ENCODE measurements around the gene NPAS3. TPM values are rescaled to one million over a fixed set of nuclear protein-coding genes. Genes with fewer than 3 reads are reported as not detected.

Gene NPAS3
- polyA plus RNA-seq, 2 of the 4 experiments (the other 2 are of a cell fraction), result not detected

DNA sequence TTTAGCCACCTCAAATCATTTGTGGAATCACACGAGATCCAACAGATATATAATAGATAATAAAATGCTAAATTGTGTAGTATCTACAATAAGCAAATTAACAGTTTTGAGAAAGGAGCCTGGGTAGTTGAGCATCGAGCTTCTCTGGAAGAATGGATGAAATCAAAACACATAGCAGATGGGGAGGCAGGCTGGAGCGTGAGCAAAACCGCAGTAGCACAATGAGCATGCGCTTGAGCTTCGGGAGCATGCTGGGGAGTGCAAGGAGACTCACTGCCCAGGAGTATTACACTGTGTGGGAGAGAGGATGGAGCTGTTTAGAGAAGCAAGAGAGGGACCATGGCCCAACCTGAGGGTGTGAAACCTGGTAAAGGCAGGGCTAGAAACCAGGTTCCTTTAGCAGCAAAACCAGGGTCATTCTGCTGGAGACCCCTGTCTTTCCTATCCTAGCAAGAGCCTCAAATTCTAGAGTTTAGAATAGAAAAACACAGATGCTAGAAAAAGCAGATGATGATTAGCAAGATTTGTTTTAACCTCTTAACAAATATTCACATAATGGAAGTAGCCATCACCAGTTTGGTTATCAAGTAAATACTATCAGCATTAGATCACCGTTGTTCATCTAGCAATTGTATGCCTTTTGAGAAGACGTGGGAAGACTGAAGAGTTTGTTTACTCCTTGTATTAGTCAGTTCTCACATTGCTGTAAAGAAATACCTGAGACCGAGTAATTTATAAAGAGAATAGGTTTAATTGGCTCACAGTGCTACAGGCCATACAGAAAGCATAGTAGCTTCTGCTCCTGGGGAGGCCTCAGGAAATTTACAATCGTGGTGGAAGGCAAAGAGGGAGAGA is 527.4 kb downstream of the NPAS3 start:
- ATAC-seq, result no peak
- no peaks in the 10 kb centered on the region for H3K4me1 ChIP-seq
- H3K27ac ChIP-seq, result no peak overlapping the region
- DNase-seq (ENCODE audit: low read depth in 1 of 2, low spot score in 1 of 2), result no peak
- POLR2A ChIA-PET, result no interaction called here
- H3K9me3 ChIP-seq, result no peaks in the 10 kb centered on the region; the same call in 2 of the 3 replicates
- H3K4me3 ChIP-seq, result no peak overlapping the region
- 17% methylated on average over 10 of the region's 10 CpGs for WGBS (ENCODE audit: missing lambda C conversion rate)
- FAIRE-seq, result no peak
- no peak overlapping the region for H3K4me2 ChIP-seq
- CTCF ChIA-PET, result interaction anchor here (1.0 kb wide), 1 partner anchor 11 kb away, joined by 3 read pairs; no protein-coding TSS in a partner anchor
- no peak for TF ChIP-seq JUNB (IDR thresholded peaks at IDR 0.05)
- no peak for TF ChIP-seq CBX2 (IDR thresholded peaks at IDR 0.05; ENCODE audit: borderline replicate concordance, low read depth)
- TF ChIP-seq, protein P1, sequence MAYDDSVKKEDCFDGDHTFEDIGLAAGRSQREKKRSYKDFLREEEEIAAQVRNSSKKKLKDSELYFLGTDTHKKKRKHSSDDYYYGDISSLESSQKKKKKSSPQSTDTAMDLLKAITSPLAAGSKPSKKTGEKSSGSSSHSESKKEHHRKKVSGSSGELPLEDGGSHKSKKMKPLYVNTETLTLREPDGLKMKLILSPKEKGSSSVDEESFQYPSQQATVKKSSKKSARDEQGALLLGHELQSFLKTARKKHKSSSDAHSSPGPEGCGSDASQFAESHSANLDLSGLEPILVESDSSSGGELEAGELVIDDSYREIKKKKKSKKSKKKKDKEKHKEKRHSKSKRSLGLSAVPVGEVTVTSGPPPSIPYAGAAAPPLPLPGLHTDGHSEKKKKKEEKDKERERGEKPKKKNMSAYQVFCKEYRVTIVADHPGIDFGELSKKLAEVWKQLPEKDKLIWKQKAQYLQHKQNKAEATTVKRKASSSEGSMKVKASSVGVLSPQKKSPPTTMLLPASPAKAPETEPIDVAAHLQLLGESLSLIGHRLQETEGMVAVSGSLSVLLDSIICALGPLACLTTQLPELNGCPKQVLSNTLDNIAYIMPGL (CRISPR knock-in tag; IDR thresholded peaks at IDR 0.05; ENCODE audit: borderline replicate concordance), result no peak
- TF ChIP-seq FOSB (CRISPR knock-in tag; IDR thresholded peaks at IDR 0.05), result no peak

DNA sequence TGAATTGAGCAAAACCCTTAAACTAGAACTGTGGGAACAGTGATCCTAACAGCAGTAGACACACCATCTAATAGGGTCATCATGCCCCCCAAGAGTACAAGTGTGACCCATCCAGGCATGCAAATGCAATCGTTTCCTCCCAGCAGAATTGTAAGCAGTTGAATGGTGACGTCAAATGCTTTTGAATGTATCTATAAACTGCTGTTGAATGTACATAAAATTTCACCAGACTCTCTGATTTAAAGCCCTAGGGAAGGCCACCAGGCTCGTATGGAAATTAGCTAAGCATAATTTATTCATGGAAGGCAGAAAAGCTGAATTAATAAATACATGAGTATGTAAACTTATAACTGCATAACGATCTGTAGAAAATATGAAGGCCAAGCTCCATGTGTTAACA is 529.3 kb downstream of the NPAS3 start:
- H3K4me1 ChIP-seq, result no peaks in the 10 kb centered on the region
- DNase-seq (ENCODE audit: low read depth in 1 of 2, low spot score in 1 of 2) (no peak), ATAC-seq (no peak), FAIRE-seq (no peak)
- no peak overlapping the region for H3K4me2 ChIP-seq
- WGBS (ENCODE audit: missing lambda C conversion rate), result 18% methylated on average over 4 of the region's 4 CpGs
- ChIA-PET POLR2A (no interaction called here), CTCF (no interaction called here)
- no peak for TF ChIP-seq GATA3 (IDR thresholded peaks at IDR 0.05; ENCODE audit: borderline replicate concordance)
- no peak for TF ChIP-seq JUN (IDR thresholded peaks at IDR 0.05)
- TF ChIP-seq, protein P2, sequence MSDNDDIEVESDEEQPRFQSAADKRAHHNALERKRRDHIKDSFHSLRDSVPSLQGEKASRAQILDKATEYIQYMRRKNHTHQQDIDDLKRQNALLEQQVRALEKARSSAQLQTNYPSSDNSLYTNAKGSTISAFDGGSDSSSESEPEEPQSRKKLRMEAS (IDR thresholded peaks at IDR 0.05), result no peak
- no peak for TF ChIP-seq RNF2 (IDR thresholded peaks at IDR 0.05; ENCODE audit: borderline replicate concordance, low read depth)
- no peak for TF ChIP-seq MAFK (IDR thresholded peaks at IDR 0.05; ENCODE audit: partially characterized antibody)
- TF ChIP-seq BHLHE40 (IDR thresholded peaks at IDR 0.05; ENCODE audit: low read depth, low read length), result no peak
- TF ChIP-seq TFCP2L1 (CRISPR knock-in tag; IDR thresholded peaks at IDR 0.05), result no peak
- TF ChIP-seq HOXB5 (CRISPR knock-in tag; IDR thresholded peaks at IDR 0.05), result no peak
- TF ChIP-seq JUNB (IDR thresholded peaks at IDR 0.05), result no peak
- no peak for TF ChIP-seq CHD2 (IDR thresholded peaks at IDR 0.05; ENCODE audit: low read length, partially characterized antibody)
- no peak for TF ChIP-seq EP300 (IDR thresholded peaks at IDR 0.05)
- TF ChIP-seq, protein P3, sequence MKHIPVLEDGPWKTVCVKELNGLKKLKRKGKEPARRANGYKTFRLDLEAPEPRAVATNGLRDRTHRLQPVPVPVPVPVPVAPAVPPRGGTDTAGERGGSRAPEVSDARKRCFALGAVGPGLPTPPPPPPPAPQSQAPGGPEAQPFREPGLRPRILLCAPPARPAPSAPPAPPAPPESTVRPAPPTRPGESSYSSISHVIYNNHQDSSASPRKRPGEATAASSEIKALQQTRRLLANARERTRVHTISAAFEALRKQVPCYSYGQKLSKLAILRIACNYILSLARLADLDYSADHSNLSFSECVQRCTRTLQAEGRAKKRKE (CRISPR knock-in tag; IDR thresholded peaks at IDR 0.05; ENCODE audit: low read depth), result no peak
- TF ChIP-seq, protein P4, sequence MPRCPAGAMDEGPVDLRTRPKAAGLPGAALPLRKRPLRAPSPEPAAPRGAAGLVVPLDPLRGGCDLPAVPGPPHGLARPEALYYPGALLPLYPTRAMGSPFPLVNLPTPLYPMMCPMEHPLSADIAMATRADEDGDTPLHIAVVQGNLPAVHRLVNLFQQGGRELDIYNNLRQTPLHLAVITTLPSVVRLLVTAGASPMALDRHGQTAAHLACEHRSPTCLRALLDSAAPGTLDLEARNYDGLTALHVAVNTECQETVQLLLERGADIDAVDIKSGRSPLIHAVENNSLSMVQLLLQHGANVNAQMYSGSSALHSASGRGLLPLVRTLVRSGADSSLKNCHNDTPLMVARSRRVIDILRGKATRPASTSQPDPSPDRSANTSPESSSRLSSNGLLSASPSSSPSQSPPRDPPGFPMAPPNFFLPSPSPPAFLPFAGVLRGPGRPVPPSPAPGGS (IDR thresholded peaks at IDR 0.05), result no peak
- no peak for TF ChIP-seq CHD4 (IDR thresholded peaks at IDR 0.05; ENCODE audit: borderline replicate concordance)
- no peak overlapping the region for H3K4me3 ChIP-seq
- no peak overlapping the region for H3K27ac ChIP-seq
- no peaks in the 10 kb centered on the region for H3K9me3 ChIP-seq

DNA sequence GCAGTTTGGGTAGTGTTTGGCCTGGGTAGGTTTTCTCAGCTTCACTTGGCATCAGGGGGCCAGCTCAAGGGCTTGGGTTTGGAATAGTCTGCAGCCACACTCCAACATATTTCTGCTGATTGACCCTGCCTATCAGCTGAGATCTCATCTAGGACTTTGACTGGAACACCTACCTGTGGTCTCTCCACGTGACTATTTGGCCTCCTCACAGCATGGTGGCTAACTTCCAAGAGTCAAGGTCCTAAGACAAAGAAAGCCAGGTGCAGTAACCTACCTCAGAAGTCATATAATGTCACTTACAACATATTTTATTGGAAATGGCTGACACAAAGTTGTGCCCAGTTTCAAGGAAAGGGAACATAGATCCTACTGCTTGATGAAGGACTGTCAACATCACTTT is 531.2 kb downstream of the NPAS3 start:
- CTCF ChIA-PET, result no interaction called here
- no peak for TF ChIP-seq HEYL (CRISPR knock-in tag; IDR thresholded peaks at IDR 0.05)
- TF ChIP-seq RARB (CRISPR knock-in tag; IDR thresholded peaks at IDR 0.05), result no peak
- no peak for TF ChIP-seq EHF (CRISPR knock-in tag; IDR thresholded peaks at IDR 0.05)
- TF ChIP-seq, protein P4 (IDR thresholded peaks at IDR 0.05), result no peak
- no peak for TF ChIP-seq EHMT2 (IDR thresholded peaks at IDR 0.05; ENCODE audit: low read depth)
- no peak for TF ChIP-seq RFX5 (IDR thresholded peaks at IDR 0.05)
- TF ChIP-seq GATA3 (IDR thresholded peaks at IDR 0.05; ENCODE audit: borderline replicate concordance), result no peak
- no peak for TF ChIP-seq POLR2AphosphoS2 (conservative IDR thresholded peaks at IDR 0.05; ENCODE audit: low read length)
- no peak for TF ChIP-seq FOSL2 (IDR thresholded peaks at IDR 0.05)
- TF ChIP-seq FOSL2 (CRISPR knock-in tag; IDR thresholded peaks at IDR 0.05), result no peak
- FAIRE-seq (no peak), DNase-seq (ENCODE audit: low read depth in 1 of 2, low spot score in 1 of 2) (no peak), ATAC-seq (no peak)
- POLR2A ChIA-PET, result no interaction called here
- Histone ChIP-seq H3K4me3 (no peak overlapping the region), H3K4me1 (no peaks in the 10 kb centered on the region), H3K4me2 (no peak overlapping the region), H3K27ac (no peak overlapping the region), H3K9me3 (no peaks in the 10 kb centered on the region)
- 0% methylated on average over 1 of the region's 1 CpG for WGBS (ENCODE audit: missing lambda C conversion rate)

Measured in A549 (cell line).